SH-SY5Y (cell line): ENCODE data around the gene CEMIP.

Experiments
- GATA2 ChIP-seq: IDR thresholded peaks from 2 replicates; pipeline ENCODE4 v1.6.1; 2011; ENCODE audit warnings: mild to moderate bottlenecking, low read depth, low read length
- GATA3 ChIP-seq: IDR thresholded peaks from 2 replicates; pipeline ENCODE4 v1.6.1; 2011; ENCODE audit warnings: low read depth, mild to moderate bottlenecking, low read length, moderate library complexity

DNA sequence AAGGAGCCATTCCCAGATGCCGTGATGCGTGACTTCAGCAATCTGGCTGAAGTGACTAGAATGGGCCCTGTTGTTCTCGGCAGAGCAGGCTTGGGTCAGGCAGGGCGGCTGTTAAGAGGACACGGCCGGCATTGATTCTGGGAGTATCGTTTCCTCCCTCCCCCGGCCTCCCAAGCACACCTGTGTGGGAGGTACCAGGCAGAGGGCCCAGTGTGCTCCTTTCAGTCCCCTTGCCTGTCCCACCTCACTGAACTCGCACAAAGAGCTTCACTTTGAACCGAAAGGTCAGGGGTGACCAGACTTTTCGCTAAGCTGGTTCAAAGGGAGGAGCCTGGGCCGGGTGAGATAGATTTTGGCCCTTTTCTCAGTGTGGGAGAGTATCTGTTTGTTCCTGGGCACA lies 92.7 kb downstream of the CEMIP start:
- TF ChIP-seq GATA2 (no peak), GATA3 (no peak)
